HepG2 (cell line): ENCODE data around the gene RAC3. TPM values are rescaled to one million over a fixed set of nuclear protein-coding genes. Genes with fewer than 3 reads are reported as not detected.

Experiments
- BHLHE40 ChIP-seq: IDR thresholded peaks from 2 replicates; pipeline ENCODE4 v1.6.1; 2011; ENCODE audit warnings: low read length, improper control_type of control experiment
- CREM ChIP-seq, 2 experiments: sonication (generic) in 1 of 2; formaldehyde crosslinking in 1 of 2; IDR thresholded peaks; 2 replicates each; pipeline versions ENCODE4 v1.4.0 to v1.6.1; 2016 to 2020; ENCODE audit warnings: antibody characterized with exemption in 1 of 2, mild to moderate bottlenecking in 1 of 2, missing genetic modification reagents in 1 of 2
- MIXL1 ChIP-seq: IDR thresholded peaks from 2 replicates; pipeline ENCODE4 v1.6.1; 2016
- SMC3 ChIP-seq: IDR thresholded peaks from 2 replicates; pipeline ENCODE4 v1.6.1; 2011; ENCODE audit warnings: low read length, improper control_type of control experiment
- SPEN ChIP-seq: sonication (generic); formaldehyde crosslinking; IDR thresholded peaks from 2 replicates; pipeline ENCODE4 v1.5.1; 2020; ENCODE audit warnings: low read depth, mild to moderate bottlenecking, missing genetic modification reagents
- TCF7 ChIP-seq: sonication (generic); IDR thresholded peaks from 2 replicates; pipeline ENCODE4 v1.6.1; 2016; ENCODE audit warnings: antibody characterized with exemption, low read depth
- YEATS4 ChIP-seq: sonication (generic); formaldehyde crosslinking; IDR thresholded peaks from 2 replicates; pipeline ENCODE4 v1.4.0; 2020; ENCODE audit warnings: missing genetic modification reagents, borderline replicate concordance
- ZNF234 ChIP-seq: sonication (generic); formaldehyde crosslinking; conservative IDR thresholded peaks from 2 replicates; pipeline ENCODE4 v1.5.1; 2020; ENCODE audit warnings: mild to moderate bottlenecking, missing genetic modification reagents
- ZNF235 ChIP-seq: sonication (generic); formaldehyde crosslinking; IDR thresholded peaks from 2 replicates; pipeline ENCODE4 v1.8.1; 2023; ENCODE audit warnings: mild to moderate bottlenecking, missing genetic modification reagents, borderline replicate concordance
- ZNF264 ChIP-seq: sonication (generic); formaldehyde crosslinking; IDR thresholded peaks from 2 replicates; pipeline ENCODE4 v1.4.0; 2020; ENCODE audit warnings: missing genetic modification reagents
- ZNF329 ChIP-seq: sonication (generic); formaldehyde crosslinking; IDR thresholded peaks from 2 replicates; pipeline ENCODE4 v1.9.0; 2021; ENCODE audit warnings: low read depth, mild to moderate bottlenecking, missing genetic modification reagents
- ZNF616 ChIP-seq: sonication (generic); formaldehyde crosslinking; IDR thresholded peaks from 2 replicates; pipeline ENCODE4 v1.5.0; 2020; ENCODE audit warnings: low read depth, mild to moderate bottlenecking, missing genetic modification reagents
- ZNF747 ChIP-seq: sonication (generic); formaldehyde crosslinking; IDR thresholded peaks from 2 replicates; pipeline ENCODE4 v1.8.1; 2023; ENCODE audit warnings: missing genetic modification reagents, mild to moderate bottlenecking, borderline replicate concordance
- ZNF75D ChIP-seq: sonication (generic); formaldehyde crosslinking; IDR thresholded peaks from 2 replicates; pipeline ENCODE4 v1.8.1; 2023; ENCODE audit warnings: missing genetic modification reagents, mild to moderate bottlenecking, borderline replicate concordance
- polyA plus RNA-seq, 8 experiments: library from polyadenylated mRNA; depleted of rRNA in 3 of 8; stranded (reverse) in 7 of 8; unstranded in 1 of 8; fragments of >200 nt; fragmentation: Illumina TruSeq in 4 of 8; extraction: Trizol in 4 of 8; gene quantifications; 2 replicates each; pipeline versions ENCODE4 v1.2.1 to v1.2.3, GENCODE V29; 2011 to 2016; ENCODE audit warnings: low read depth in 4 of 8, missing spikeins in 1 of 8, mixed read lengths in 1 of 8; ENCODE audit not compliant: insufficient read depth in 1 of 8
- total RNA-seq, 5 experiments: library from RNA; depleted of rRNA; stranded (reverse); fragments of >200 nt; fragmentation: Illumina TruSeq; extraction: Trizol; gene quantifications; 2 replicates each; pipeline ENCODE4 v1.2.3, GENCODE V29; 2016; ENCODE audit warnings: low read depth in 1 of 5
- TF ChIP-seq, protein P1 (sequence below): sonication (generic); formaldehyde crosslinking; IDR thresholded peaks from 2 replicates; pipeline ENCODE4 v1.9.0; 2022; ENCODE audit warnings: missing genetic modification reagents, mild to moderate bottlenecking, borderline replicate concordance
- TF ChIP-seq, protein P2 (sequence below): IDR thresholded peaks from 2 replicates; pipeline ENCODE4 v1.6.1; 2016; ENCODE audit warnings: low read depth, control low read depth
- TF ChIP-seq, protein P3 (sequence below): sonication (generic); formaldehyde crosslinking; IDR thresholded peaks from 2 replicates; pipeline ENCODE4 v1.4.0; 2020; ENCODE audit warnings: missing genetic modification reagents; ENCODE audit errors: not compliant biosample characterization
- TF ChIP-seq, protein P4 (sequence below): sonication (generic); formaldehyde crosslinking; IDR thresholded peaks from 2 replicates; pipeline ENCODE4 v1.5.1; 2020; ENCODE audit warnings: mild to moderate bottlenecking, missing genetic modification reagents

The RAC3 gene
- total and polyA plus RNA-seq, 2 of the 13 experiments (the other 11 are each of a cell fraction or from before 2014, with no cell fraction given): 10.5 to 21.3 TPM

DNA sequence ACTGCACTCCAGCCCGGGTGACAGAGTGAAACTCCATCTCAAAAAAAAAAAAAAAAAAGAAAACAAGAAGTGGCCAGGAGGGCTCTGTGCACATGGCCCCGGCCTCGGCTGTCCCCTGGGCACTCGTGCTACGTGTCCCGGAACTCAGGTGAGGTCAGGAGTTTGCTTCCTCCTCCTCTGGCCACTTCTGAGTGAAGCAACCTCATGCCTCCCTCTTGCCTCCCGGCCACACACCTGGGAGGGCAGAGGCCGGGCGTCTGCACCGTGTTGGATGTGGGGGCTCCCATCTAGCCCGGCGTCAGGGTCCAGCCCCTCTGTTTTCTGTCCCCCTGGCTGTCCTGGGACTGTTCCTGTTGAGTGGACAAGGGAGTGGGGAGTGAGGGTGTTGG lies 31.9 kb upstream of the RAC3 start (continued):
- TF ChIP-seq BHLHE40 (peak; percentile 43; the same call in 1 of the 2 replicates), CREM (IDR thresholded peaks at IDR 0.05) (peak; percentile 40; the same call in 1 of the 2 replicates), CREM (CRISPR knock-in tag; IDR thresholded peaks at IDR 0.05) (no peak), ZNF234 (CRISPR knock-in tag) (no peak), SMC3 (no peak), ZNF616 (CRISPR knock-in tag) (no peak; the same call in 1 of the 2 replicates), ZNF235 (CRISPR knock-in tag) (peak; percentile 35; the same call in 1 of the 2 replicates), SPEN (CRISPR knock-in tag) (no peak), MIXL1 (CRISPR knock-in tag) (0 out of 2 replicates have a peak, but pooled peaks have one; percentile 23), ZNF329 (no peak), TCF7 (no peak), YEATS4 (CRISPR knock-in tag) (0 out of 2 replicates have a peak, but pooled peaks have one; percentile 13), ZNF75D (CRISPR knock-in tag) (no peak), ZNF747 (CRISPR knock-in tag) (no peak), ZNF264 (CRISPR knock-in tag) (no peak)
- TF ChIP-seq, protein P1, sequence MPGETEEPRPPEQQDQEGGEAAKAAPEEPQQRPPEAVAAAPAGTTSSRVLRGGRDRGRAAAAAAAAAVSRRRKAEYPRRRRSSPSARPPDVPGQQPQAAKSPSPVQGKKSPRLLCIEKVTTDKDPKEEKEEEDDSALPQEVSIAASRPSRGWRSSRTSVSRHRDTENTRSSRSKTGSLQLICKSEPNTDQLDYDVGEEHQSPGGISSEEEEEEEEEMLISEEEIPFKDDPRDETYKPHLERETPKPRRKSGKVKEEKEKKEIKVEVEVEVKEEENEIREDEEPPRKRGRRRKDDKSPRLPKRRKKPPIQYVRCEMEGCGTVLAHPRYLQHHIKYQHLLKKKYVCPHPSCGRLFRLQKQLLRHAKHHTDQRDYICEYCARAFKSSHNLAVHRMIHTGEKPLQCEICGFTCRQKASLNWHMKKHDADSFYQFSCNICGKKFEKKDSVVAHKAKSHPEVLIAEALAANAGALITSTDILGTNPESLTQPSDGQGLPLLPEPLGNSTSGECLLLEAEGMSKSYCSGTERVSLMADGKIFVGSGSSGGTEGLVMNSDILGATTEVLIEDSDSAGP (CRISPR knock-in tag): no peak; the same call in 1 of the 2 replicates
- TF ChIP-seq, protein P2, sequence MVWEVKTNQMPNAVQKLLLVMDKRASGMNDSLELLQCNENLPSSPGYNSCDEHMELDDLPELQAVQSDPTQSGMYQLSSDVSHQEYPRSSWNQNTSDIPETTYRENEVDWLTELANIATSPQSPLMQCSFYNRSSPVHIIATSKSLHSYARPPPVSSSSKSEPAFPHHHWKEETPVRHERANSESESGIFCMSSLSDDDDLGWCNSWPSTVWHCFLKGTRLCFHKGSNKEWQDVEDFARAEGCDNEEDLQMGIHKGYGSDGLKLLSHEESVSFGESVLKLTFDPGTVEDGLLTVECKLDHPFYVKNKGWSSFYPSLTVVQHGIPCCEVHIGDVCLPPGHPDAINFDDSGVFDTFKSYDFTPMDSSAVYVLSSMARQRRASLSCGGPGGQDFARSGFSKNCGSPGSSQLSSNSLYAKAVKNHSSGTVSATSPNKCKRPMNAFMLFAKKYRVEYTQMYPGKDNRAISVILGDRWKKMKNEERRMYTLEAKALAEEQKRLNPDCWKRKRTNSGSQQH (CRISPR knock-in tag): peak; percentile 28; the same call in 1 of the 2 replicates
- TF ChIP-seq, protein P3, sequence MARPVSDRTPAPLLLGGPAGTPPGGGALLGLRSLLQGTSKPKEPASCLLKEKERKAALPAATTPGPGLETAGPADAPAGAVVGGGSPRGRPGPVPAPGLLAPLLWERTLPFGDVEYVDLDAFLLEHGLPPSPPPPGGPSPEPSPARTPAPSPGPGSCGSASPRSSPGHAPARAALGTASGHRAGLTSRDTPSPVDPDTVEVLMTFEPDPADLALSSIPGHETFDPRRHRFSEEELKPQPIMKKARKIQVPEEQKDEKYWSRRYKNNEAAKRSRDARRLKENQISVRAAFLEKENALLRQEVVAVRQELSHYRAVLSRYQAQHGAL: no peak
- TF ChIP-seq, protein P4, sequence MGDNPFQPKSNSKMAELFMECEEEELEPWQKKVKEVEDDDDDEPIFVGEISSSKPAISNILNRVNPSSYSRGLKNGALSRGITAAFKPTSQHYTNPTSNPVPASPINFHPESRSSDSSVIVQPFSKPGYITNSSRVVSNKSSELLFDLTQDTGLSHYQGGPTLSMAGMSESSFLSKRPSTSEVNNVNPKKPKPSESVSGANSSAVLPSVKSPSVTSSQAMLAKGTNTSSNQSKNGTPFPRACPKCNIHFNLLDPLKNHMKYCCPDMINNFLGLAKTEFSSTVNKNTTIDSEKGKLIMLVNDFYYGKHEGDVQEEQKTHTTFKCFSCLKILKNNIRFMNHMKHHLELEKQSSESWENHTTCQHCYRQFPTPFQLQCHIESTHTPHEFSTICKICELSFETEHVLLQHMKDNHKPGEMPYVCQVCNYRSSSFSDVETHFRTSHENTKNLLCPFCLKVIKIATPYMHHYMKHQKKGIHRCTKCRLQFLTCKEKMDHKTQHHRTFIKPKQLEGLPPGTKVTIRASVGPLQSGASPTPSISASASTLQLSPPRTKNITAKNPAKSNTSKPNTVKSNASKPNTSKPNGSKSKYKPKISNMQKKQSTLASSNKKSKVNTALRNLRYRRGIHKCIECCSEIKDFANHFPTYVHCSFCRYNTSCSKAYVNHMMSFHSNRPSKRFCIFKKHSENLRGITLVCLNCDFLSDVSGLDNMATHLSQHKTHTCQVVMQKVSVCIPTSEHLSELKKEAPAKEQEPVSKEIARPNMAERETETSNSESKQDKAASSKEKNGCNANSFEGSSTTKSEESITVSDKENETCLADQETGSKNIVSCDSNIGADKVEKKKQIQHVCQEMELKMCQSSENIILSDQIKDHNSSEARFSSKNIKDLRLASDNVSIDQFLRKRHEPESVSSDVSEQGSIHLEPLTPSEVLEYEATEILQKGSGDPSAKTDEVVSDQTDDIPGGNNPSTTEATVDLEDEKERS (CRISPR knock-in tag): no peak
